Measurements from ENCODE around the gene CCL28. TPM values are rescaled to one million over a fixed set of nuclear protein-coding genes. Genes with fewer than 3 reads are reported as not detected.

The CCL28 gene
- total RNA-seq, 1 experiment from 2014 or later, result 1.4 TPM

DNA sequence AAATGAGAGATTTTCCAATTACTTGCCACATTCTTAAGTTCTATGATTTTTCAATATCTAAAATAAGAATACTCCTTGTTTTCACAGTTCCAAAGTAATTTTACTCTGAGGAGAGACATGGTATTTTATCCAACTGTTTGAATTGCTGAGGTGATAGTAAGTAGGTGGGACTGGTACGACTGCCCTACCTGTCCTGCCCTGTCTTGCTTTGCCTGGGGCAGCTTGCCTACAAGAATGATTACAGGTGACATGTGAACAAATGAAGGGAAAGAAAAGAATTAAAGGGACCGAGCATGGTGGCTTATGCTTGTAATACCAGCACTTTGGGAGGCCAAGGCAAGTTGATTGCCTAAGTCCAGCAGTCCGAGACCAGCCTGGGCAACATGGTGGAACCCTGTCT, 57.4 kb downstream of the CCL28 start (continued):
- TF ChIP-seq ATF6 (CRISPR knock-in tag; IDR thresholded peaks at IDR 0.05) (no peak), PRDM15 (CRISPR knock-in tag; IDR thresholded peaks at IDR 0.05) (no peak), OVOL2 (CRISPR knock-in tag; IDR thresholded peaks at IDR 0.05; ENCODE audit: borderline replicate concordance) (no peak), RORB (CRISPR knock-in tag; IDR thresholded peaks at IDR 0.05) (no peak), MXD4 (CRISPR knock-in tag; IDR thresholded peaks at IDR 0.05; ENCODE audit: borderline replicate concordance) (no peak), ZBTB21 (CRISPR knock-in tag; IDR thresholded peaks at IDR 0.05; ENCODE audit: borderline replicate concordance) (no peak), ZNF121 (CRISPR knock-in tag; IDR thresholded peaks at IDR 0.05) (no peak), ZMAT4 (CRISPR knock-in tag; IDR thresholded peaks at IDR 0.05) (no peak)

DNA sequence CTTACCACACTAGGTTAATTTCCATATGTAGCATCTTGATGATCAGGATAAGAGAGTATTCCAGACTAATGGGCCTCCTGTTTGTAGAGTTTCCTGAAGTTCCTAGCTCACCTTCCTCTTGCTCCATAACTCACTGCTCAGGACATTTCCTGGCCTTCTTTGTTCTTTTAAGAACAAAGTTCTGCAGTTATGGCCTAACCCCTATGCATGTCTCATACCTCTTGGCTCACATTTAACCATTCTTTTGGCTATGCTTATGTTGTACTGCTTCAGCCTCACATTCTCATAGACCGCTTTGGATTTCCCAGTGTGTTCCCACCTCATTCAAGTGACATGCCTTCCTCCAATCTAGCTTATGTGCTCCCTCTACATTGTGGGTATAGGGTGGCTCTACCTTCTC, 58.5 kb downstream of the CCL28 start:
- no peak for ATAC-seq
- H3K4me3 Mint-ChIP-seq, result no peak overlapping the region
- no peak for TF ChIP-seq ZNF423 (CRISPR knock-in tag; IDR thresholded peaks at IDR 0.05)
- no peak for TF ChIP-seq CDX4 (CRISPR knock-in tag; IDR thresholded peaks at IDR 0.05; ENCODE audit: borderline replicate concordance)
- no peak for TF ChIP-seq NFE2L1 (CRISPR knock-in tag; IDR thresholded peaks at IDR 0.05)
- no peak for TF ChIP-seq KAT7 (CRISPR knock-in tag; IDR thresholded peaks at IDR 0.05; ENCODE audit: borderline replicate concordance)
- TF ChIP-seq E2F5 (CRISPR knock-in tag; IDR thresholded peaks at IDR 0.05), result no peak
- TF ChIP-seq GABPB1 (CRISPR knock-in tag; IDR thresholded peaks at IDR 0.05), result no peak
- no peak for TF ChIP-seq JUN (CRISPR knock-in tag; IDR thresholded peaks at IDR 0.05)
- no peak overlapping the region for H3K27ac Mint-ChIP-seq
- DNase-seq (ENCODE audit: low spot score), result no peak
- CTCF ChIA-PET, result interaction anchor here (0.8 kb wide), 1 partner anchor 36 kb away, joined by 4 read pairs; no protein-coding TSS in a partner anchor
- H3K4me1 Mint-ChIP-seq, result no peaks in the 10 kb centered on the region
- peaks cover 16% of the 10 kb centered on the region for H3K9me3 Mint-ChIP-seq
- peaks cover 3% of the 10 kb centered on the region; the same call in 1 of the 2 replicates for H3K27me3 Mint-ChIP-seq (ENCODE audit: low read depth)
- POLR2A ChIA-PET, result no interaction called here
- no peaks in the 10 kb centered on the region for H3K36me3 Mint-ChIP-seq

- ATAC-seq (no peak), DNase-seq (ENCODE audit: low spot score) (no peak)
- H3K27ac Mint-ChIP-seq, result no peak overlapping the region
- peaks cover 10% of the 10 kb centered on the region for H3K9me3 Mint-ChIP-seq
- H3K36me3 Mint-ChIP-seq, result no peaks in the 10 kb centered on the region
- ChIA-PET CTCF (interaction anchor here (0.8 kb wide), 1 partner anchor 37 kb away, joined by 4 read pairs; no protein-coding TSS in a partner anchor), POLR2A (no interaction called here)
- no peak overlapping the region for H3K4me3 Mint-ChIP-seq
- H3K27me3 Mint-ChIP-seq (ENCODE audit: low read depth), result peaks cover 3% of the 10 kb centered on the region; the same call in 1 of the 2 replicates
- H3K4me1 Mint-ChIP-seq, result no peaks in the 10 kb centered on the region
- TF ChIP-seq SOX15 (CRISPR knock-in tag; IDR thresholded peaks at IDR 0.05) (no peak), ZNF281 (CRISPR knock-in tag; IDR thresholded peaks at IDR 0.05) (no peak), OVOL2 (CRISPR knock-in tag; IDR thresholded peaks at IDR 0.05; ENCODE audit: borderline replicate concordance) (no peak), ZNF232 (CRISPR knock-in tag; IDR thresholded peaks at IDR 0.05) (no peak), ZBTB21 (CRISPR knock-in tag; IDR thresholded peaks at IDR 0.05; ENCODE audit: borderline replicate concordance) (no peak), JUN (CRISPR knock-in tag; IDR thresholded peaks at IDR 0.05) (no peak), ZBTB43 (CRISPR knock-in tag; IDR thresholded peaks at IDR 0.05) (no peak)
- TF ChIP-seq, protein P1, sequence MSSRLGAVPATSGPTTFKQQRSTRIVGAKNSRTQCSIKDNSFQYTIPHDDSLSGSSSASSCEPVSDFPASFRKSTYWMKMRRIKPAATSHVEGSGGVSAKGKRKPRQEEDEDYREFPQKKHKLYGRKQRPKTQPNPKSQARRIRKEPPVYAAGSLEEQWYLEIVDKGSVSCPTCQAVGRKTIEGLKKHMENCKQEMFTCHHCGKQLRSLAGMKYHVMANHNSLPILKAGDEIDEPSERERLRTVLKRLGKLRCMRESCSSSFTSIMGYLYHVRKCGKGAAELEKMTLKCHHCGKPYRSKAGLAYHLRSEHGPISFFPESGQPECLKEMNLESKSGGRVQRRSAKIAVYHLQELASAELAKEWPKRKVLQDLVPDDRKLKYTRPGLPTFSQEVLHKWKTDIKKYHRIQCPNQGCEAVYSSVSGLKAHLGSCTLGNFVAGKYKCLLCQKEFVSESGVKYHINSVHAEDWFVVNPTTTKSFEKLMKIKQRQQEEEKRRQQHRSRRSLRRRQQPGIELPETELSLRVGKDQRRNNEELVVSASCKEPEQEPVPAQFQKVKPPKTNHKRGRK (CRISPR knock-in tag; IDR thresholded peaks at IDR 0.05; ENCODE audit: borderline replicate concordance), result no peak
These were observed 59.3 kb downstream of the CCL28 start for GRCh38 chr5:43352915-43353314.

Measured in WTC11 (cell line).